K562 (cell line): Measurements from ENCODE around the gene SLC8A2. TPM values are rescaled to one million over a fixed set of nuclear protein-coding genes. Genes with fewer than 3 reads are reported as not detected.

Source experiments
- ATAC-seq: fragments of 200-7000 bp; cut with Tn5 transposase; 3 replicates; pipeline ENCODE4 v1.9.1; 2020; ENCODE audit warnings: moderate library complexity
- BruUV-seq: library from RNA; stranded (reverse); fragments of 400-500 nt; replicated peaks from 2 replicates; lab custom pipeline; 2021; lab: Mats Ljungman, UMichigan
- CTCF ChIA-PET: fragments of 300-600 bp; formaldehyde crosslinking; extraction: SDS; loops from one replicate; lab custom pipeline; 2021; ENCODE audit warnings: low intra/inter-chr PET ratio; lab: Yijun Ruan, JAX
- POLR2A ChIA-PET: fragments of 300-600, 350-650 bp; sonication (Branson Sonifier 250); formaldehyde crosslinking; extraction: SDS; loops from one replicate; lab custom pipeline; 2021; ENCODE audit warnings: antibody characterized with exemption, inconsistent platforms; lab: Yijun Ruan, JAX
- DNase-seq, 4 experiments: peaks; one replicate each; pipeline versions ENCODE4 v3.0.0 to v3.0.0-alpha.2; 2011 to 2018; ENCODE audit warnings: low spot score in 3 of 4, mixed read lengths in 3 of 4; ENCODE audit errors: extremely low read depth in 1 of 4
- FAIRE-seq: peaks from 2 replicates; lab custom pipeline; 2011; peaks lifted over from hg19 to GRCh38; lab: Jason Lieb, UNC
- H2AFZ ChIP-seq: 2 replicates; pipeline ENCODE4 v1.6.0; 2011; ENCODE audit warnings: low read depth, low read length, control low read depth, inconsistent platforms
- H3K27ac ChIP-seq: fragments of 200-600 bp; 3 replicates; pipeline ENCODE4 v1.8.0; 2011; ENCODE audit warnings: low read depth, mild to moderate bottlenecking, control low read depth, inconsistent platforms, low read length, moderate library complexity, mixed read lengths; ENCODE audit errors: extremely low read depth
- H3K27me3 ChIP-seq, 2 experiments: fragments of 300-600 bp in 1 of 2; 2 replicates in 1 of 2; 3 replicates in 1 of 2; pipeline versions ENCODE4 v1.6.0 to v1.8.0; 2011; ENCODE audit warnings: inconsistent platforms in 2 of 2, low read length in 2 of 2, mild to moderate bottlenecking in 1 of 2, mixed read lengths in 1 of 2, moderate library complexity in 1 of 2; ENCODE audit not compliant: control insufficient read depth in 2 of 2, insufficient read depth in 2 of 2
- H3K36me3 ChIP-seq: fragments of 300-600 bp; 3 replicates; pipeline ENCODE4 v1.8.0; 2011; ENCODE audit warnings: mild to moderate bottlenecking, low read length, inconsistent platforms; ENCODE audit not compliant: control insufficient read depth, insufficient read depth
- H3K4me1 ChIP-seq, 2 experiments: fragments of 200-600 bp in 1 of 2; replicated peaks in 1 of 2; 2 replicates in 1 of 2; 3 replicates in 1 of 2; pipeline versions ENCODE4 v1.5.1 to v1.8.0; 2011; ENCODE audit warnings: inconsistent platforms in 2 of 2, low read length in 2 of 2, mild to moderate bottlenecking in 1 of 2, mixed read lengths in 1 of 2, moderate library complexity in 1 of 2; ENCODE audit not compliant: control insufficient read depth in 2 of 2, insufficient read depth in 2 of 2
- H3K4me2 ChIP-seq: 2 replicates; pipeline ENCODE4 v1.6.1; 2011; ENCODE audit warnings: low read length, control low read depth, inconsistent platforms, mixed read lengths; ENCODE audit not compliant: insufficient read depth
- H3K4me3 ChIP-seq: fragments of 200-600 bp; sonication (generic), shearing (Covaris generic); 2 replicates; pipeline ENCODE4 v1.5.1; 2016; ENCODE audit warnings: control low read depth, inconsistent platforms
- H3K79me2 ChIP-seq: fragments of 200-600 bp; 3 replicates; pipeline ENCODE4 v1.8.0; 2011; ENCODE audit warnings: low read length, inconsistent platforms; ENCODE audit not compliant: control insufficient read depth, insufficient read depth
- H3K9ac ChIP-seq, 2 experiments: 2 replicates each; pipeline versions ENCODE4 v1.6.0 to v1.6.1; 2011; ENCODE audit warnings: low read depth in 2 of 2, low read length in 2 of 2, control low read depth in 1 of 2, inconsistent platforms in 1 of 2, mild to moderate bottlenecking in 1 of 2, mixed read lengths in 1 of 2; ENCODE audit not compliant: insufficient read depth in 1 of 2
- H3K9me1 ChIP-seq: one replicate; pipeline ENCODE4 v1.6.0; 2011; ENCODE audit warnings: inconsistent platforms, mild to moderate bottlenecking, low read length, moderate library complexity; ENCODE audit not compliant: control insufficient read depth, insufficient read depth
- H3K9me3 ChIP-seq: replicated peaks from 2 replicates; pipeline ENCODE4 v1.5.1; 2011; ENCODE audit warnings: low read depth, low read length, inconsistent platforms; ENCODE audit not compliant: control insufficient read depth, insufficient read depth
- H4K20me1 ChIP-seq: replicated peaks from 2 replicates; pipeline ENCODE4 v1.6.1; 2011; ENCODE audit warnings: low read length, inconsistent platforms, mixed read lengths; ENCODE audit not compliant: control insufficient read depth, insufficient read depth
- BRF1 ChIP-seq: IDR thresholded peaks from 3 replicates; pipeline ENCODE4 v1.6.1; 2011; ENCODE audit warnings: borderline replicate concordance, mild to moderate bottlenecking; ENCODE audit not compliant: insufficient read length; ENCODE audit errors: extremely low read depth
- CEBPB ChIP-seq: fragments of 450-650 bp; IDR thresholded peaks from 2 replicates; pipeline ENCODE4 v1.6.1; 2016; ENCODE audit warnings: missing genetic modification characterization, missing compliant biosample characterization
- HMGXB4 ChIP-seq: sonication (generic); formaldehyde crosslinking; IDR thresholded peaks from 2 replicates; pipeline ENCODE4 v1.8.1; 2023; ENCODE audit warnings: mild to moderate bottlenecking, missing genetic modification reagents
- MCM3 ChIP-seq: fragments of 450-650 bp; IDR thresholded peaks from 2 replicates; pipeline ENCODE4 v1.6.1; 2016
- MEF2D ChIP-seq: conservative IDR thresholded peaks from 2 replicates; pipeline ENCODE4 v1.6.1; 2016; ENCODE audit warnings: low read depth, missing genetic modification characterization, missing compliant biosample characterization
- PCBP1 ChIP-seq: fragments of 200-400 bp; formaldehyde crosslinking; IDR thresholded peaks from 2 replicates; pipeline ENCODE4 v1.6.1; 2018; ENCODE audit warnings: mild to moderate bottlenecking, low read depth, low read length; ENCODE audit not compliant: poor library complexity, severe bottlenecking
- PYGO2 ChIP-seq: fragments of 450-650 bp; IDR thresholded peaks from 2 replicates; pipeline ENCODE4 v1.6.1; 2016; ENCODE audit warnings: mild to moderate bottlenecking, missing genetic modification characterization, moderate library complexity, missing compliant biosample characterization
- RAD51 ChIP-seq: fragments of 450-650 bp; IDR thresholded peaks from 2 replicates; pipeline ENCODE4 v1.7.1; 2016; ENCODE audit warnings: low read depth, mild to moderate bottlenecking, borderline replicate concordance
- SMC3 ChIP-seq: conservative IDR thresholded peaks from 2 replicates; pipeline ENCODE4 v1.6.1; 2011; ENCODE audit warnings: low read depth, low read length, improper control_type of control experiment; ENCODE audit not compliant: insufficient read depth
- TFAM ChIP-seq: fragments of 250-450 bp; sonication (Bioruptor Pico); conservative IDR thresholded peaks from 2 replicates; pipeline ENCODE4 v1.5.0; 2021; ENCODE audit warnings: mild to moderate bottlenecking, moderate library complexity
- XRCC5 ChIP-seq: fragments of 200-400 bp; formaldehyde crosslinking; IDR thresholded peaks from 2 replicates; pipeline ENCODE4 v1.6.1; 2017; ENCODE audit warnings: low read depth, mild to moderate bottlenecking, low read length
- ZBTB8A ChIP-seq: fragments of 450-650 bp; IDR thresholded peaks from 2 replicates; pipeline ENCODE4 v1.6.1; 2018; ENCODE audit warnings: mild to moderate bottlenecking, moderate library complexity; ENCODE audit not compliant: partially characterized antibody
- ZC3H4 ChIP-seq: sonication (generic); formaldehyde crosslinking; IDR thresholded peaks from 2 replicates; pipeline ENCODE4 v1.9.0; 2021; ENCODE audit warnings: missing genetic modification reagents, borderline replicate concordance
- ZNF41 ChIP-seq: fragments of 250-450 bp; sonication (Bioruptor Pico); conservative IDR thresholded peaks from 2 replicates; pipeline ENCODE4 v1.4.0; 2020; ENCODE audit warnings: mild to moderate bottlenecking
- WGBS: fragments of 100-300 bp; shearing (Covaris generic); methylation state at CpG from one replicate; pipeline ENCODE4 v1.1.6; 2016; ENCODE audit warnings: low coverage, mixed read lengths; ENCODE audit not compliant: insufficient coverage; ENCODE audit errors: missing lambda C conversion rate; 5-methylcytosine and 5-hydroxymethylcytosine counted together
- in situ Hi-C: fragments of 300-500 bp; cut with MboI; formaldehyde crosslinking; loops from 4 replicates; pipeline ENCODE4 v1.15.0; 2018; ENCODE audit warnings: inconsistent platforms, mixed read lengths
- intact Hi-C: fragments of 100-400 bp; cut with micrococcal nuclease; formaldehyde crosslinking; loops from 2 replicates; pipeline ENCODE4 v1.14.2; 2022
- polyA plus RNA-seq, 8 experiments: library from polyadenylated mRNA; depleted of rRNA in 4 of 8; stranded (reverse) in 5 of 8; unstranded in 3 of 8; fragments of >200 nt; fragmentation: Nextera tagmentation in 2 of 8; fragmentation: Illumina TruSeq in 1 of 8; extraction: Ambion mirVana in 2 of 8; extraction: Trizol in 1 of 8; gene quantifications; 2 replicates each; pipeline versions ENCODE4 v1.2.1 to v1.2.3, GENCODE V29; 2011 to 2014; ENCODE audit warnings: inconsistent platforms in 1 of 8, missing spikeins in 1 of 8
- total RNA-seq, 7 experiments: library from RNA; depleted of rRNA in 6 of 7; stranded (reverse); fragments of >200 nt in 6 of 7; fragmentation: Illumina TruSeq in 2 of 7; extraction: Trizol in 2 of 7; gene quantifications; 2 replicates each; pipeline versions ENCODE4 v1.2.1 to v1.2.3, GENCODE V29; 2011 to 2021; ENCODE audit warnings: low replicate concordance in 1 of 7
- TF ChIP-seq, protein P1 (sequence below), 2 experiments: fragments of 450-650 bp in 1 of 2; sonication (generic) in 1 of 2; formaldehyde crosslinking; conservative IDR thresholded peaks; 2 replicates each; pipeline versions ENCODE4 v1.4.0 to v1.8.1; 2020 to 2022; ENCODE audit warnings: mild to moderate bottlenecking in 1 of 2, missing genetic modification reagents in 1 of 2
- TF ChIP-seq, protein P2 (sequence below): sonication (generic); IDR thresholded peaks from 2 replicates; pipeline ENCODE4 v1.6.1; 2016
- TF ChIP-seq, protein P3 (sequence below): fragments of 250-450 bp; sonication (Bioruptor Pico); IDR thresholded peaks from 2 replicates; pipeline ENCODE4 v1.8.0; 2022; ENCODE audit warnings: inconsistent platforms, mild to moderate bottlenecking, moderate library complexity, borderline replicate concordance

SLC8A2 gene
- total and polyA plus RNA-seq, 9 of the 15 experiments (the other 6 are each of a cell fraction or from before 2014, with no cell fraction given) = 0.07 to 0.66 (median 0.24) TPM; not detected in 3

GRCh38 chr19:47465957-47466356 lies 5.7 kb downstream of the SLC8A2 start (continued):
- TF ChIP-seq, protein P1, sequence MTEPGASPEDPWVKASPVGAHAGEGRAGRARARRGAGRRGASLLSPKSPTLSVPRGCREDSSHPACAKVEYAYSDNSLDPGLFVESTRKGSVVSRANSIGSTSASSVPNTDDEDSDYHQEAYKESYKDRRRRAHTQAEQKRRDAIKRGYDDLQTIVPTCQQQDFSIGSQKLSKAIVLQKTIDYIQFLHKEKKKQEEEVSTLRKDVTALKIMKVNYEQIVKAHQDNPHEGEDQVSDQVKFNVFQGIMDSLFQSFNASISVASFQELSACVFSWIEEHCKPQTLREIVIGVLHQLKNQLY (CRISPR knock-in tag; conservative IDR thresholded peaks at IDR 0.05) = no peak
- TF ChIP-seq CEBPB (tag) = no peak
- no peak for TF ChIP-seq ZNF41 (CRISPR knock-in tag)
- TF ChIP-seq PYGO2 (tag) = no peak
- TF ChIP-seq MEF2D (tag) = no peak
- TF ChIP-seq RAD51 = no peak
- no peak for TF ChIP-seq XRCC5
- no peak for TF ChIP-seq ZC3H4
- TF ChIP-seq SMC3 = no peak

DNA sequence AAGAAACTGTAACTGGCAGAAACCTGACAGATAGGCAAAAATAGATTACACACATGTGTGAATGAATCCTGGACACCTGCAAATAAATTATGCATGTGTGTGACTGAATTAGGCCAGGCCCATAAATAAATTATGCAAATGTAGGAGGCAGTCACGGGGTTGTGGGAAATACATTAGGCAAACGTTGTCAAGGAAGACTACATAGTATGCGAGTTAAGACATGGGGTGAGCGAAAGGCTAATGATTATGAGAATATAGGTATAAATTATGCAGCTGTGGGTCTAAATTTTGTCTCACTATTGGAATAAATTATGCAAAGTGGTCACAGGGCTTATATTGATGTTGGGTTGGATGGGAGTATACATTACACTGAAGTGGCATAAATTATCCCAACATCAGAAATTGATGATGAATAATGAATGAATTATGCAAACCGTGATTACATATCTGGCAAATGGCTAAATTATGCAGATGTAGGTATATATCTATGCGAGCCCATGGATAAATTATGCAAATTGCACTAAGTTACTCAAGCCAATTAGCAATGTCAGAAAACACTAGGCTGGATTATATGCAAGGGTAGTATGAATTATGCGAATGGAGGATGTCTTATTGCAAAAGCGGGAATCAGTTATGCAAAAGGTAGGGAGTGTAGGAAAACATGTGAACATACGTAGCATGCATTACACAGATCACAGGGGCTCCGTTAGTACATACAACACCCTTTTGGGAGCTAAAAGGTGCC lies 6.8 kb downstream of the SLC8A2 start:
- ATAC-seq (no peak), FAIRE-seq (no peak), DNase-seq (no peak)
- H3K4me1 ChIP-seq = peaks cover 2 to 20% of the 10 kb centered on the region in 2 experiments; a peak in 3 of 5 replicates
- in situ Hi-C loops = no loop called here
- H4K20me1 ChIP-seq = 0 out of 2 replicates have a peak, but pooled peaks cover 14% of the 10 kb centered on the region
- intact Hi-C loops = no loop called here
- no peaks in the 10 kb centered on the region for H3K9me3 ChIP-seq
- BruUV-seq = no TSS peak
- no peaks in the 10 kb centered on the region for H3K36me3 ChIP-seq
- no peak overlapping the region for H3K4me2 ChIP-seq
- 2% methylated on average over 10 of the region's 10 CpGs for WGBS
- H3K27ac ChIP-seq = no peak overlapping the region
- no peak overlapping the region for H3K9ac ChIP-seq
- H3K4me3 ChIP-seq = no peak overlapping the region
- peaks cover 33 to 63% of the 10 kb centered on the region in 2 experiments for H3K27me3 ChIP-seq
- H3K79me2 ChIP-seq = no peaks in the 10 kb centered on the region
- ChIA-PET CTCF (no interaction called here), POLR2A (interaction anchor here (1.0 kb wide), 1 partner anchor 17 kb away, joined by 3 read pairs; no protein-coding TSS in a partner anchor)
- no peaks in the 10 kb centered on the region for H3K9me1 ChIP-seq
- TF ChIP-seq, protein P2, sequence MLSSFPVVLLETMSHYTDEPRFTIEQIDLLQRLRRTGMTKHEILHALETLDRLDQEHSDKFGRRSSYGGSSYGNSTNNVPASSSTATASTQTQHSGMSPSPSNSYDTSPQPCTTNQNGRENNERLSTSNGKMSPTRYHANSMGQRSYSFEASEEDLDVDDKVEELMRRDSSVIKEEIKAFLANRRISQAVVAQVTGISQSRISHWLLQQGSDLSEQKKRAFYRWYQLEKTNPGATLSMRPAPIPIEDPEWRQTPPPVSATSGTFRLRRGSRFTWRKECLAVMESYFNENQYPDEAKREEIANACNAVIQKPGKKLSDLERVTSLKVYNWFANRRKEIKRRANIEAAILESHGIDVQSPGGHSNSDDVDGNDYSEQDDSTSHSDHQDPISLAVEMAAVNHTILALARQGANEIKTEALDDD = no peak
- TF ChIP-seq ZBTB8A (no peak), MCM3 (no peak), HMGXB4 (CRISPR knock-in tag) (no peak), PCBP1 (no peak), TFAM (no peak), BRF1 (no peak)
- TF ChIP-seq, protein P3, sequence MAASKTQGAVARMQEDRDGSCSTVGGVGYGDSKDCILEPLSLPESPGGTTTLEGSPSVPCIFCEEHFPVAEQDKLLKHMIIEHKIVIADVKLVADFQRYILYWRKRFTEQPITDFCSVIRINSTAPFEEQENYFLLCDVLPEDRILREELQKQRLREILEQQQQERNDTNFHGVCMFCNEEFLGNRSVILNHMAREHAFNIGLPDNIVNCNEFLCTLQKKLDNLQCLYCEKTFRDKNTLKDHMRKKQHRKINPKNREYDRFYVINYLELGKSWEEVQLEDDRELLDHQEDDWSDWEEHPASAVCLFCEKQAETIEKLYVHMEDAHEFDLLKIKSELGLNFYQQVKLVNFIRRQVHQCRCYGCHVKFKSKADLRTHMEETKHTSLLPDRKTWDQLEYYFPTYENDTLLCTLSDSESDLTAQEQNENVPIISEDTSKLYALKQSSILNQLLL (CRISPR knock-in tag) = no peak
- no peak overlapping the region for H2AFZ ChIP-seq
